NT2/D1 (cell line): Measurements from ENCODE around the gene NAT10.

Source experiments
- SUZ12 ChIP-seq: IDR thresholded peaks from 2 replicates; pipeline ENCODE4 v1.6.1; 2011; ENCODE audit not compliant: insufficient read length, insufficient read depth; ENCODE audit errors: extremely low read depth
- ZNF274 ChIP-seq: IDR thresholded peaks from 2 replicates; pipeline ENCODE4 v1.6.1; 2011; ENCODE audit warnings: mild to moderate bottlenecking, low read depth, low read length

DNA sequence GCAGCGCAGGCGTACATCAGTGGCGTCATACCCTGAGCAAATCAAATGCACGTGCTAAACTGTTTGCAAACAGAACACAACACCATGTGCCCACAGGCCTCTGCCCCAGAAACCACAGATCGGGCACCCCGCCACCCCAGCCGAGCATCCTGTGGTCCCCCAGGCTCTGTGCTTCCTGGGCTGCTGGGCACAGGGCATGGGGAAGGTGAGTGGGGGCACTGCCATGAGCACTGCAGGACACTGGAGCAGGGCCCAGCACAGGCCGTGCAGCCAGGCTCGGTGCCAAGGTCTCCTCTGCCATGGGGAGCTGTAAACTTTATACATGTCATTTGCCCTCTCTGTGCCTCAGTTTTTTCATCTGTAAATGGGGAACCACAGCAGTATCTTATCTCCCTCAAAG lies 62.5 kb downstream of the NAT10 start:
- TF ChIP-seq ZNF274 (no peak), SUZ12 (no peak)
